AG20443 (cell line): ENCODE measurements around the gene TEDC2.
"Not testable (repeated sequence)": the region's sequence is repeated elsewhere in the genome, so short reads cannot be mapped to it uniquely, and the experiment has no call there.

Source experiments
- DNase-seq: peaks from one replicate; pipeline ENCODE4 v3.0.0; 2012; ENCODE audit warnings: low spot score, mixed read lengths

Gene TEDC2

DNA sequence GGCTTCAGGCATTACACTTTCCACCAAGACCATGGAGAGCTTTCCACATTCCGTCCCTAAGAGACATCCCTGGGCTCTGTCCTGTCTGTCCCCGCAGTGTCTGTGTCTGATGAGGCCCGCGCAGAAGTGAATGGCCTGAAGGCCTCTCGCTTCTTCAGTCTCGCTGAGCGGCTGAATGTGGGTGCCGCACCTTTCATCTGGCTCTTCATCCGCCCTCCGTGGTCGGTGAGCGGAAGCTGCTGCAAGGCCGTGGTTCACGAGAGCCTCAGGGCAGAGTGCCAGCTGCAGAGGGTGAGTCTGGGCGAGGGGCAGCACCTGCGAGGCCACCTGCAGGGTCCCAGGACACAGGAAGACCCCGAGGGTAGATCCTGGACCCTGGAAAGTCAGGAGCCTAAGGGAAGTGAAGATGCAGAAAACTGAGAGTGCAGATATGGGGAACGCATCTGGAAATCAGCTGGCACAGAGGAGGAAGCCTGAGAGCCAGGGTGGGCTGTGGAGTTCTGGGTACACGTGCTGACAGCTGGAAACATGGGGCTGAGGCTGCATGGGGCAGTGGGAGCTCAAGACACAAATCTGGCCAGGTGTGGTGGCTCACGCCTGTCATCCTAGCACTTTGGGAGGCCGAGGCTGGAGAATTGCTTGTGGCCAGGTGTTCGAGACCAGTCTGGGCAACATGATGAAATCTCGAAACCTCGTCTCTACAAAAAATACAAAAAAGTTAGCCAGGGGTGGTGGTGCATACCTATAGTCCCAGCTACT lies 22.7 kb upstream of the TEDC2 start:
- DNase-seq: no peak

DNA sequence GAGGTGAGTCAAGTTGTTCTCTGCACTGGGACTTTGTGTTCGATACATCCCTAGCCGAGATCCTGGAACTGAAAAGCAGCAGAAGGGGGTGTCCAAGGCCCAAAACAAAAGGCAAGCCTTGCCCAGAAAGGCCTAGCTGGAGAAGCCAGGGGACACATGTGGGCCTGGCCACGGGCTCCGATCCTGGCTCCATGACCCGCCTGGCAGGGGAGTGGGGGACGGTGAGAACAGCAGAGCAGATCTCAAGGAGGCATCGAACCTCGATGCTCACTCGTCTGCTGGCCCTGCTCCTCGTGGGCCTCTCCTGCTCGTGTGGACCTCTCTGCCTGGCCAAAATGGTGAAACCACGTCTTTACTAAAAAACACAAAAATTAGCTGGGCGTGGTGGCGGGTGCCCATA lies 21.8 kb upstream of the TEDC2 start:
- DNase-seq: no peak

DNA sequence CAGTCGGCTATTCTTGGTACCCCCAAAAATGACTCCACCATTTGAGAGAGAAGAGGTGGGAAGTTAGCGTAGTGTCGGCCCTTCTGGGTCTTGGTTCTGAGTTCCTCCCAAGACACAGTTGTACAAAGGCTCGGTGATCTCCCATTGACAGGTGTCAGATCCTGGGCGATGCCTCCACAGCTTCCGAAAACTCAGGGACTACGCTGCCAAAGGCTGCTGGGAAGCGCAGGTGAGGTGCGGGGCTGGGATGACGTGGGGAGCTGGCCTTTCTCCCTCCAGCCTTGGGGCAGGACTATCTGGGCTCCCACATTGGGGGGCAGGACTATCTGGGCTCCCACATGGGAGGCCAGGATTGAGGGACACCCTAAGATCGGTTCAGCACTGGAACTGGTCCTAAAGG lies 20.3 kb upstream of the TEDC2 start:
- no peak for DNase-seq

DNA sequence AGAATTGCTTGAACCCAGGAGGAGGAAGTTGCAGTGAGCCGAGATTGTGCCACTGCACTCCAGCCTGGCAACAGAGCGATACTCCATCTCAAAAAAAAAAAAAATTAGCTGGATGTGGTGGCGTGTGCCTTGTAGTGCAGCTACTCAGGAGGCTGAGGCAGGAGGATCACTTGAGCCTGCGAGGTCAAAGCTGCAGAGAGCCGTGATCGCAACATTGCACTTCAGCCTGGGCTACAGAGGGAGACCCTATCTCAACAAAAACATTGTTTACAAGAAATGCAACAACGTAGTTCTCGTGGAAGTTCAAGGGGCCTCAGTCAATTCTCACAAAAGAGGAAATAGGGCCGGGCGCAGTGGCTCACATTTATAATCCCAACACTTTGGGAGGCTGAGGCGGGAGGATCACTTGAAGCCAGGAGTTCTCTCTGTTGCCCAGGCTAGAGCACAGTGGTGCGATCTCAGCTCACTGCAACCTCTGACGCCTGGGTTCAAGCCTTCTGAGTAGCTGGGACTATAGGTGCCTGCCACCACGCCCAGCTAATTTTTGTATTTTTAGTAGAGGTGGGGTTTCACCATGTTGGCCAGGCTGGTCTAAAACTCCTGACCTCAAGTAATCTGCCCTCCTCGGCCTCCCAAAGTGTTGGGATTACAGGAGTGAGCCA lies 18.6 kb upstream of the TEDC2 start:
- DNase-seq: not testable (repeated sequence)

DNA sequence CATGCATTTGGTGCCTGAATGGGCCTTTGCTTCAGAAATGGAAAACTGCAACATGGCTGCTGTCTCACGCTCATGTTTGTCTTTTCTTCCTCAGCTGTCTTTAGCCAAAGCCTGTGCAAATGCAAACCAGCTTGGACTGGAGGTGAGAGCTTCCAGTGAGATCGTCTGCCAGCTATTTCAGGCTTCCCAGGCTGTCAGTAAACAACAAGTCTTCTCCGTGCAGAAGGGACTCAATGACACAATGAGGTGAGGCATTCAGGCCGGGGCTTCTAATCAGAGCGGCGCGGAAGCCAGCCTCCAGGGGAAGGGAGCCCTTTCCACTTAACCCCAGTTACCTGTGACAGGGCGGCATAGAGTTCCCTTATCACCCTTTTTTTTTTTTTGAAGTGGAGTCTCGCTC lies 16.4 kb upstream of the TEDC2 start:
- no peak for DNase-seq

DNA sequence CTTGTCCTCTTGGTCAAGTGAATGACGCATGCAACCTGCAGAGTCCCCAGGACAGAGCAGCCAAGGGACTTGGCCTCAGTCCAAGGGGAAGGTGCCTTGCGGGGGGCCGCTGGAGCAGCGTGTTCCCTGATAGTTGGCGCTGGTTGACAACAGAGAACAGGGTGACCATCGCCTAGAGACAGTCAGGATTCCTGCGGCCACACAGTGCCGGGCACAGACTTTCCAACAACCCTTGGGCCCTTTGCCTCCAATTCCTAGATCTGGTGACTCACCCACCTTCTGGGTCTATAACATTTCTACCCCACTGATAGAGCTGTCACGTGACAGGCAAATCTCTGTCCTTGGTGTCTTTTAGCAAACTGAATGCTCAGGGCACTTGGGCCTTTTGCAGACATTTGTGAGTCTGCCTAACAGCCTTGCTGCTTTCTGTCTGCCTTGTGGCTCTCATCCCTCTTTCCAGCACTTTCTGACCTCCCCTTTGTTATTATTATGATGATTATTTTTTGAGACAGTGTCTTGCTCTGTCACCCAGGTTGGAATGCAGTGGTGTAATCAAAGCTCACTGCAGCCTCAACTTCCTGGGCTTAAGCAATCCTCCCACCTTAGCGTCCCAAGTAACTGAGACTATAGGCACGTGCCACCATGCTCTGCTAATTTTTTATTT lies 11.9 kb upstream of the TEDC2 start:
- no peak for DNase-seq

DNA sequence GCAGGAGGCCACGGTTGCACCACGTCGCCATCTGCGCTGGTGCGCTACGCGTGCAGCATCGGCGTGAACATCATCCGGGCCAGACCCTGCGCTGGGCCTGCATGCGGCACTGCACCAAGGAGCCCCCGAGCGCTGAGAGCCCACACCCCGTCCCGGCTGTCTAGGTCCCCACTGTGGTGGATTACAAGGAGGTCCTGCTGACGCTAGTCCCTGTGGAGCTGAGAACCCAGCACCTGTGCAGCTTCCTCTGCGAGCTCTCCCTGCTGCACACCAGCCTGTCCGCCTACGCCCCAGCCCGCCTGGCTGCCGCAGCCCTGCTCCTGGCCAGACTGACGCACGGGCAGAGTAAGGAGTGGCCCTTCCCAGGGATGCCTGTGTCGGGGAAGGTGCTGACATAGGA lies 10.8 kb upstream of the TEDC2 start:
- no peak for DNase-seq

DNA sequence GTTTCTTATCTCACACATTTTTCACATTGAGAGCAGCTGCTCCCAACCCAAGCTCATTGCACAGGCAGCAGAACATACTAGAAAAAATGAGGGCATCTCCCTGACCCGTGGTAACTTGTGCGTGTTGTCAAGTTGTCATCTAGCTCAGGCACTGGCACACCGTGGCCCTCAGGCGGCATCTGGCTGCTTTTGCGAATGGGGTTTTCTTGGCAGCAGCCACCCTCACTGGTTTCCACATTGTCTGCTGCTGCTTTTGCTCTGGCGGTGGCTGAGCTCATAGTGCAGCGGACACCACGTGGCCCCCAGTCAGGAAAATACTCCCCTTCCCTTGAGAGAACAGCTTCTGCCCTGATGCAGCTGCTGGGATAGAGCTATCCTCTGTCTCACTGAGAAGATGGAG lies 9.4 kb upstream of the TEDC2 start:
- no peak for DNase-seq

DNA sequence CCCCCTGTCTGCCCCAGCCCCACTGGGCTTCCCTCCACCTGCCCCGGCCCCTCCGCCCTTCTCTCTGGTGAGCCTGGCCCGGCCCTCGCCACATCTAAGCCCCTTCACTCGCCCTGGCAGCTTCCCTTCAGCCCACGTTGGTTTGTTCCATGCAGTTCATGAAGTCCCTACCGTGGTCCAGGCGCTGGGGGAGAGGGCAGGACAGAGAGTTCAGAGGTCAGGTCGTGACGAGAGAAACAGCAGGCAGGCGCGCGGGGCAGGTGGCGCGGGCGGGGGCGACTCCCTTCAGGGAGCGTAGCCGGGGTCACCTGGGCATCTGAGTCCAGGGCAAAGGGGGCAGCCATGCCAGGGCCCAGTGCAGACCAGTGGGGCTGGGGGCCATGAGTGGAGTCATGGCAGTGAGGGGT lies 8.9 kb upstream of the TEDC2 start:
- DNase-seq: no peak

DNA sequence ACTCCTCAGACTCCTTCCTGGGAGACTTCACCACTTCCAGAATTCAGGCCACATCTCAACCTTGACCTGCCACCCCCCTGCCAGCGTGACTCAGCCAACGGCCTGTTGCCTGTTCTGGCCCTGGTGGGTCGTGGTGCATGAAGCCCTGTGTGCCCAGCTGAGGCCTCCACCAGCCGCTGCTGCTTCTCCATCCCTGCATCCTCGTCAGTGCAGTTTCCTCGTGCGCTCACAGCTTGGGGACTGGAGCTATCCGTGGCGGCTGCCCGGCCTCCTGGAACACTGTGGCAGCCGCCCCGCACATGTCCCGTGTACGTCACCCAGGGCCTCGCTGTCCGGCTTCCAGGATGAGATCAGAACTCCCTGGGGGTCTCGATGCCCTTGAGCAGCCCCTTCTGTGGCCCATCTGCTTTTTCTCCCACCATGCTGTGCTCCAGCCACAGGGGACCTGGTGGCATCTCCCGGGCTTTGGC lies 8.0 kb upstream of the TEDC2 start:
- DNase-seq: no peak

DNA sequence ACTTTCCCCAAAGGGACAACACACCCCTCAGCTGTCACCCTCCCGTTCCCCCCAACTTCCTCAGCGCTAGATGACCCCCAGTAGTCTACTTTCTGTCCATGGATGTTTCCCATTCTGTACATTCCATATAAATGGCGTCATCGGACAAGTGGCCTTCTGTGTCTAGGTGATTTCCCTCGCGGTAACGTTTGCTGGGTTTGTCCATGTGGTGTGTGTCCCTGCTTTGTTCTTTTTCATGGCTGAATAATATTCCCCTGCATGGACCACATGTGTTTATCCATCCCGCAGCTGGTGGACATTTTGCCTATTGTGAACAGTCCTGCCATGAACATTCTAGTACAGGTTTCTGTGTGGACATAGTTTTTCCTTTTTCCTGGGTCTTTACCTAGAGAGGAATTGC lies 7.3 kb upstream of the TEDC2 start:
- DNase-seq: no peak

DNA sequence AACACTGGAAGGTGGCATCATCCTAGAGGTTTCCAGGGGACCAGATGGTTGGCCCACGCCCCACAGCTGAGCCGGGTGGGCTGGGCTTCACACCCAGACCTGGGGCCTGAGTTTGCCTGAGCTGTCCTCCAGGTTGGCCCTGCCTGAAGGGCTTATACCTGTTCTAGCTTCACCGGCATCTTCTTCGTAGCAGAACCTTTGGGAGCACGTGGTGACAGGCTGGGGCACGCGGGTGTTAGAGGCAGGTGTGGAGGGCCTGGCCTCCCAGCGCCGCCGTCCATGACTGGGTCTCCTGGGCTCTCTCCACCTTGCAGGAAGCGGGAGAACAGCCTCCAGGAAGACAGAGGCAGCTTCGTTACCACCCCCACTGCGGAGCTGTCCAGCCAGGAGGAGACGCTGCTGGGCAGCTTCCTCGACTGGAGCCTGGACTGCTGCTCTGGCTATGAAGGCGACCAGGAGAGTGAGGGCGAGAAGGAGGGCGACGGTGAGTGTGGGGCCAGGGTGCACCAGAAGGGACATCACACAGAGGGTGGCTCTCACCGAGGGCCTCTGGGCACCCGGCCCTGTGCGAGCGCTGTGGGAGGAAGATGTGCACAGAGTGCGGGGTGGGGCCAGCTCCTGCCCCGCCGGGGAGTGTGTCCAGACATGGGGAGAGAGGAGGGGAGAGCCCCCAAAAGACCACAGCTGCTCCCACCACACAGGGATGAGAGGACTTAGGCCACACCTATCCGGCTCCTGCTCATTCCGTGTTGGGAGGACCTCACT lies 4.6 kb upstream of the TEDC2 start:
- no peak for DNase-seq

DNA sequence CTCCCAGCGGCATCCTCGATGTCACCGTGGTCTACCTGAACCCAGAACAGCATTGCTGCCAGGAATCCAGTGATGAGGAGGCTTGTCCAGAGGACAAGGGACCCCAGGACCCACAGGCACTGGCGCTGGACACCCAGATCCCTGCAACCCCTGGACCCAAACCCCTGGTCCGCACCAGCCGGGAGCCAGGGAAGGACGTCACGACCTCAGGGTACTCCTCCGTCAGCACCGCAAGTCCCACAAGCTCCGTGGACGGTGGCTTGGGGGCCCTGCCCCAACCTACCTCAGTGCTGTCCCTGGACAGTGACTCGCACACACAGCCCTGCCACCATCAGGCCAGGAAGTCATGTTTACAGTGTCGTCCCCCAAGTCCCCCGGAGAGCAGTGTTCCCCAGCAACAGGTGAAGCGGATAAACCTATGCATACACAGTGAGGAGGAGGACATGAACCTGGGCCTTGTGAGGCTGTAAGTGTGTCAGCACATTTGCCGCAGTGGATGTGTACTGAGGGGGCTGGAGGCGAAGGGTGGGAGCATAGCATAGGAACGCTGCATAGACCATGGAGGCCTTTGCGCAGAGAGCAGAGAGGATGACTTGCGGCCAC lies 3.3 kb upstream of the TEDC2 start:
- no peak for DNase-seq

DNA sequence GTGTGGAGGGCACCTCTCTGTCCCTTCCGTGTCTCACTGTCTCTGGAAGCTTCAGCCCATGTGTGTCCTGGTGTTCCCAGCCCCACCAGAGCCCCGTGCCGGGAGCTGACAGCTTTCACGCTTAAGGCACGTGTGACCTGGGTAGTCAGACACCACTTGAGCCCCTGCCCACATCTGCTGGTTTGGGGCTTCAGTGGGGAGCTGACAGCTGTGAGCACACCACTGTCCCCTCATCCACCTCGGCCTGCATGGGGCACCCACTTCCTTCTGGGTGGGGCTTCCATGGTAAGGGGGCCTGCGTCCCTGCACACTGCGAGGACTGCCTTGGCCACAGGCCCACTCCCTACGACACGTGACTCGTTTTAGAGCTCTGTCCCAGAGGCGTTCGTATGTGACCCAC lies 2.6 kb upstream of the TEDC2 start:
- no peak for DNase-seq

DNA sequence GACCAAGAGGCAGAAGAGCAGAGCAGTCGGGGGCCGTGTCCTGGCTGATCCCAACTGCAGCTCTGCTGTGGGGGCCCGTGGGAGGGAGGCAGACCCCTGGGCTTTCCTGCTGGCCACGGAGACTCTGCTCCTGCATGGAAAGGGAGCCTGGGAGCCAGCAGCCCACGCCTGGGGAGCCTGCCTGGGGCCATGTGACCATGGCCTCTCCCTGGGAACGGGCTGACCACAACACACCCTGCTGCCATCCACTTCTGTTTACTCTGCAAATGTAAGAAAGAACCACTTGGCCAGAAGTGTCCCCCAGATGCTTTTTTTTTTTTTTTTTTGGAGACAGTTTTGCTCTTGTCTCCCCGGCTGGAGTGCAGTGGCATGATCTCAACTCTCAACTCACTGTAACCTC lies 2.0 kb upstream of the TEDC2 start:
- no peak for DNase-seq

DNA sequence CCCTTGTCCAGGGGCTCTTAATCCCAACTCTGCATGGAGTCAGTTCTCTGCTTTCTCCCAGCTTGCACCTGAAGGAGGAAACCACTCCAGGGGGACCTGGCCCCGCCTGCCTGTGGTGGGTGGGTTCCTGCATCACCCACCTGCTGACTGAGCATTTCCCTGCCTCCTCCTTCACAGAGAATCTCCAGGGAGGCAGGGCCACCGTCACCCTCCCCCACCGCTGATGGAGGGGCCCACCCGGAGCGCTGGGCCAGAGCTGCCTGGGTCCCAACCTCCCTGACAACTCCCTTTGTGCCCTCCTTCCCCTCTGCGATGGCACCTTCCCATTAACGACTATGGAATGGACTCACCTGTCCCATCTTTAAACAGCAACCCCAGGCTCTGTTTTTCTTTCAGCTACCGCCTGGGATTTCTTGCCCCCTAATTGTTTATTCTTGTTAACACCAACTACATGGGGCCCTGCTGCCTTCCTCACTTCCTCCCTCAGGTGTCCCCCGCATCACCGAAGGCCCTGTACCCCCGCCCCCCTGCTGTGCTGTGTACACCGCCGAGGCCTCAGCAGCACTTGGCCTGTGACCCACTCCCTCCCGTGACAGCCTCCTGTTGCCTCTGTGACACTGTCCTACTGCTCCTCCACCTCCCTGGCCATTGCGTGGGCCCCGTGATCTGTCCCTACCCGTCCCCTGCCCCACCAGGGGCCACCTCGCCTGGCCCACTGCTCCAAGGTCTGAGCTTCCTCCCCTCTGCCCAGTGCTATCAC lies 842 bp upstream of the TEDC2 start:
- no peak for DNase-seq

DNA sequence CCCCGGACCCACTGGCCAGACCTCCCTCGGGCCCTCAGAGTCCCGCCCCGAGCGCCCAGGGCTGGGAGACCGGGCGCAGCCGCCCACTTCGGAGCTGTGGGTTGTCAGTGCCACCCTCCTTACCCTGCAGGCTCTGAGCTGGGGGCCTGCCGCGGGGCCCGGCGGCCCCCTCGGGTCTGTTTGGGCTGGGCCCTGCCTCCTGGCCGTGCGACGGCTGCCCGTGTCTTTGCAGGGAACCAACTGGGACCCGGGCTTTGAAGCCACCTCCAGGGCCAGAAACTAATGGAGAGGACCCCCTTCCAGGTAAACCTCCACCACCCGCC lies 443 bp downstream of the TEDC2 start:
- no peak for DNase-seq

DNA sequence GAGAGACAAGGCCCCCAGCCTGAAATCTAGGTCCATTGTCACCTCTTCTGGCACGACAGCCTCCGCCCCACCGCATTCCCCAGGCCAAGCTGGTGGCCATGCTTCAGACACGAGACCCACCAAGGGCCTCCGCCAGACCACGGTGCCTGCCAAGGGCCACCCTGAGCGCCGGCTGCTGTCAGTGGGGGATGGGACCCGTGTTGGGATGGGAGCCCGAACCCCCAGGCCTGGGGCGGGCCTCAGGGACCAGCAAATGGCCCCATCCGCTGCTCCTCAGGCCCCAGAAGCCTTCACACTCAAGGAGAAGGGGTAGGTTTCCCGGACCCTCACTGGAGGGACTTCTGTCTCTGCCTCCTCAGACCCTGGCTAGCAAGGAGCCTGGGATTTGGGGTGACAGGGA lies 1.0 kb downstream of the TEDC2 start:
- DNase-seq: no peak

DNA sequence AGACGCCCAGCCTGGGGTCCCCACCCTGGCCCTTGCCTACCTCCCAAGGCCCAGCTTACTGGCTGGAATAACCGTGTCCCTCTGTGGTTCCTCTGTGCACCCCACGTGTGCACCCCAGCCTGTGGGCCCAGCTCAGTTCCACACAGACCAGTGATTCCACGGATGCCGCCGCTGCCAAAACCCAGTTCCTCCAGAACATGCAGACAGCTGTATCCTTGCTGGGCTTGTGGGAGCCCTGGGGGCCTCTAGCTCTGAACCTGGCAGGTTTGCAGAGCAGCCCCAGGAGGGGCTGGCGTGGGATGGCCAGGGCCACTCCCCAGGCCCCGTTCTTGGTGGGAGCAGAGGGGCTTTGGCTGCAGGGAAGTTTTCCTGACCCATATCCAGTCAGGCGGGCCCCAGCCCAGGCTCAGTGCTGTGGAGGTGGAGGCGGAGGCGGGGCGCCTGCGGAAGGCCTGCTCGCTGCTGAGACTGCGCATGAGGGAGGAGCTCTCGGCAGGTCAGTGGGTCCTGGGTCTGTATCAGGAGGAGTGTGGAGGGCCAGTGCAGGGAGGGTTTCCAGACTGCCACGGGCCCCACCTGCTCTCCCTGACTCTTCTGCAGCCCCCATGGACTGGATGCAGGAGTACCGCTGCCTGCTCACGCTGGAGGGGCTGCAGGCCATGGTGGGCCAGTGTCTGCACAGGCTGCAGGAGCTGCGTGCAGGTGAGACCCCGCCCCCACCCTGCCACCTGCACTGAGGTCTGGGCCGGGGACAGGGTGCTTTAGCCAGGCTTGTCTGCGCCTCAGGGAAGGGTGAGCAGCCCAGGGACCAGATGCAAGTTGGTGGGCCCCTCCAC lies 2.3 kb downstream of the TEDC2 start:
- DNase-seq: no peak

DNA sequence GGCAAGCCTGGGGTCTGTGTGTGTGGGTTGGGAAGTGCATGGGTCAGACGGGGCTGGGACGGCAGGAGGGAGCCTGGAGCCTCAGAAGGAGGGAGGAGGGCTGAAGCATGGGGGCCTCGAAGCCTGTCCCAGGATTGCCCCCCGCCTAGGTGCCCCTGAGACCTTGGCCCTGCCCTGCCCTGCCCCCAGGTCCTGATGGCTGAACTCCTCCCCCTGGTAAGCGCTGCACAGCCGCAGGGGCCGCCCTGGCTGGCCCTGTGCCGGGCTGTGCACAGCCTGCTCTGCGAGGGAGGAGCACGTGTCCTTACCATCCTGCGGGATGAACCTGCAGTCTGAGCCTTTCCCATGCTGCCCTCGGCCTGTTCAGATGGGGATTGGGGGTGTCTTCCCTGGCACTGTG lies 4.4 kb downstream of the TEDC2 start:
- DNase-seq: no peak
